HCT116 (cell line): ENCODE results near the gene TDRD12. TPM values are rescaled to one million over a fixed set of nuclear protein-coding genes. Genes with fewer than 3 reads are reported as not detected.

ENCODE experiments used
- ATAC-seq: fragments of 200-7000 bp; cut with Tn5 transposase; 2 replicates; pipeline ENCODE4 v1.9.1; 2020; ENCODE audit warnings: mild to moderate bottlenecking, moderate library complexity
- BruUV-seq: library from RNA; stranded (reverse); fragments of 400-500 nt; replicated peaks from 2 replicates; lab custom pipeline; 2021; lab: Mats Ljungman, UMichigan
- CTCF ChIA-PET: fragments of 300-600 bp; sonication (Branson Sonifier 250); formaldehyde crosslinking; loops from one replicate; lab custom pipeline; 2021; ENCODE audit warnings: antibody characterized with exemption; lab: Charles Lee
- POLR2A ChIA-PET: fragments of 300-600, 350-600 bp; sonication (Branson Sonifier 250); formaldehyde crosslinking; loops from one replicate; lab custom pipeline; 2021; ENCODE audit warnings: antibody characterized with exemption; lab: Charles Lee
- RAD21 ChIA-PET, 2 experiments: fragments of 300-600 bp; sonication (Branson Sonifier 250); formaldehyde crosslinking; loops; one replicate each; lab custom pipeline; 2023; ENCODE audit warnings: low total read pairs in 2 of 2; ENCODE audit not compliant: uncharacterized antibody in 2 of 2, unreplicated experiment in 2 of 2, low non-redundant PET in 1 of 2; lab: Charles Lee
- DNase-seq: peaks from one replicate; pipeline ENCODE4 v3.0.0-alpha.2; 2010; ENCODE audit warnings: low read depth, low spot score
- H2AFZ ChIP-seq: fragments of 200-600 bp; shearing (Covaris generic), sonication (generic); 2 replicates; pipeline ENCODE4 v1.6.1; 2017; ENCODE audit warnings: low read depth, mixed run types, mixed read lengths, antibody characterized with exemption, low read length; ENCODE audit not compliant: poor library complexity, severe bottlenecking
- H3K27ac ChIP-seq: 2 replicates; pipeline ENCODE4 v1.5.1; 2012; ENCODE audit warnings: low read depth, low read length
- H3K27me3 ChIP-seq: fragments of 200-600 bp; sonication (generic); 2 replicates; pipeline ENCODE4 v1.6.1; 2016; ENCODE audit warnings: mixed run types, low read length, mixed read lengths; ENCODE audit not compliant: insufficient read depth
- H3K36me3 ChIP-seq, 2 experiments: fragments of 200-500 bp in 1 of 2; fragments of 200-600 bp in 1 of 2; sonication (Bioruptor generic) in 1 of 2; sonication (generic) in 1 of 2; 2 replicates each; pipeline versions ENCODE4 v1.5.1 to v1.6.1; 2014 to 2016; ENCODE audit warnings: low read length in 2 of 2, inconsistent platforms in 1 of 2, mixed read lengths in 1 of 2, mixed run types in 1 of 2; ENCODE audit not compliant: insufficient read depth in 2 of 2, control insufficient read depth in 1 of 2
- H3K4me1 ChIP-seq, 2 experiments: fragments of 200-600 bp in 1 of 2; sonication (generic) in 1 of 2; 2 replicates each; pipeline versions ENCODE4 v1.5.1 to v1.6.1; 2012 to 2017; ENCODE audit warnings: low read length in 2 of 2, inconsistent platforms in 1 of 2, mild to moderate bottlenecking in 1 of 2, mixed read lengths in 1 of 2, mixed run types in 1 of 2, moderate library complexity in 1 of 2; ENCODE audit not compliant: insufficient read depth in 2 of 2, control insufficient read depth in 1 of 2
- H3K4me2 ChIP-seq: fragments of 200-600 bp; sonication (generic); 2 replicates; pipeline ENCODE4 v1.6.1; 2017; ENCODE audit warnings: mixed run types, low read length, mixed read lengths
- H3K4me3 ChIP-seq, 2 experiments: fragments of 200-600 bp in 1 of 2; sonication (generic) in 1 of 2; replicated peaks in 1 of 2; 2 replicates each; pipeline ENCODE4 v1.5.1; 2011 to 2016; ENCODE audit warnings: low read length in 2 of 2, control low read depth in 1 of 2, low read depth in 1 of 2, mild to moderate bottlenecking in 1 of 2, mixed read lengths in 1 of 2, mixed run types in 1 of 2
- H3K79me2 ChIP-seq: fragments of 200-600 bp; sonication (generic); 2 replicates; pipeline ENCODE4 v1.6.1; 2017; ENCODE audit warnings: mild to moderate bottlenecking, mixed run types, low read length, moderate library complexity, mixed read lengths; ENCODE audit not compliant: insufficient read depth
- H3K9ac ChIP-seq: fragments of 200-600 bp; sonication (generic); 2 replicates; pipeline ENCODE4 v1.6.1; 2016; ENCODE audit warnings: low read length, mixed read lengths
- H3K9me2 ChIP-seq: fragments of 200-600 bp; sonication (generic), shearing (Covaris generic); 2 replicates; pipeline ENCODE4 v1.6.1; 2017; ENCODE audit warnings: mixed run types, mild to moderate bottlenecking, moderate library complexity; ENCODE audit not compliant: insufficient read depth
- H3K9me3 ChIP-seq, 2 experiments: fragments of 200-500 bp in 1 of 2; fragments of 200-600 bp in 1 of 2; sonication (Bioruptor generic) in 1 of 2; sonication (generic) in 1 of 2; 2 replicates each; pipeline ENCODE4 v1.6.1; 2014 to 2017; ENCODE audit warnings: low read length in 2 of 2, mixed read lengths in 2 of 2, inconsistent platforms in 1 of 2, low read depth in 1 of 2, mild to moderate bottlenecking in 1 of 2, mixed run types in 1 of 2, moderate library complexity in 1 of 2; ENCODE audit not compliant: control insufficient read depth in 1 of 2, insufficient read depth in 1 of 2
- H4K20me1 ChIP-seq: fragments of 200-600 bp; sonication (generic), shearing (Covaris generic); 2 replicates; pipeline ENCODE4 v1.6.1; 2017; ENCODE audit warnings: mixed run types, mild to moderate bottlenecking, moderate library complexity; ENCODE audit not compliant: insufficient read depth
- JUND ChIP-seq: IDR thresholded peaks from 2 replicates; pipeline ENCODE4 v1.6.1; 2012
- YY1 ChIP-seq: IDR thresholded peaks from 2 replicates; pipeline ENCODE4 v1.6.1; 2011; ENCODE audit warnings: low read length, low read depth, moderate library complexity, mild to moderate bottlenecking; ENCODE audit not compliant: insufficient replicate concordance; ENCODE audit errors: extremely low read depth
- ZFX ChIP-seq: fragments of 450-650 bp; IDR thresholded peaks from 2 replicates; pipeline ENCODE4 v1.6.1; 2017
- intact Hi-C: fragments of 100-400 bp; cut with micrococcal nuclease; formaldehyde crosslinking; loops from 2 replicates; pipeline ENCODE4 v1.10.0; 2022
- total RNA-seq: library from RNA; stranded (reverse); gene quantifications from one replicate; pipeline ENCODE4 v1.2.1, GENCODE V29; 2021; ENCODE audit not compliant: unreplicated experiment
- TF ChIP-seq, protein P1 (sequence below): IDR thresholded peaks from 2 replicates; pipeline ENCODE4 v1.6.1; 2012
- TF ChIP-seq, protein P2 (sequence below), 3 experiments: fragments of 200-600 bp in 1 of 3; sonication (generic) in 1 of 3; IDR thresholded peaks in 2 of 3; conservative IDR thresholded peaks in 1 of 3; 2 replicates each; pipeline ENCODE4 v1.5.1; 2012 to 2017; ENCODE audit warnings: low read depth in 2 of 3, low read length in 2 of 3, antibody characterized with exemption in 1 of 3, borderline replicate concordance in 1 of 3, control low read depth in 1 of 3, mild to moderate bottlenecking in 1 of 3, mixed read lengths in 1 of 3, mixed run types in 1 of 3, moderate library complexity in 1 of 3; ENCODE audit not compliant: insufficient read depth in 1 of 3

Gene TDRD12
- total RNA-seq, 1 experiment from 2014 or later, result 0.30 TPM

DNA sequence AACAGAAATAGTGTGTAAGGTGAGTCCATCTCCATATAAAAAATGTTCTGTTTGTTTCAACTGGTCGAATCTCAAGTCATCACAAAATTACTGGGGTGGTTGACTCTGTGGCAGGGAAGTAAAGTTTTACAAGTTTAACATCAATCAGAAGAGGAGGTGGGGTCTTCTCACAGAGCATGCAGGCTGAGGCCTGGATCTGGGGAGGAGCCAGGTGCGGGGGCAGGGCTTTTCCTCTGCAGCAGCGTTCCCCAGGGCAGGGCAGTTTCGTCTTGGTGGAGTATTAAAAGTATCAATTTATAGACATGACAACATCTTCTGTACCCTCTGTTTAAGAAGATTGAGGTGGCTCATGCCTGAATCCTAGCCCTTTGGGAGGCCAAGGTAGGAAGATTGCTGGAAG is 81.2 kb downstream of the TDRD12 start:
- H3K27ac ChIP-seq, result no peak overlapping the region
- H3K36me3 ChIP-seq, result no peaks in the 10 kb centered on the region
- no peak overlapping the region for H3K9ac ChIP-seq
- no peak for ATAC-seq
- no peak overlapping the region for H3K4me2 ChIP-seq
- POLR2A ChIA-PET, result no interaction called here
- no peaks in the 10 kb centered on the region for H3K4me1 ChIP-seq
- TF ChIP-seq, protein P1, sequence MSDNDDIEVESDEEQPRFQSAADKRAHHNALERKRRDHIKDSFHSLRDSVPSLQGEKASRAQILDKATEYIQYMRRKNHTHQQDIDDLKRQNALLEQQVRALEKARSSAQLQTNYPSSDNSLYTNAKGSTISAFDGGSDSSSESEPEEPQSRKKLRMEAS, result no peak
- TF ChIP-seq ZFX, result no peak
- TF ChIP-seq YY1, result no peak
- TF ChIP-seq, all 23 proteins: peak for 0
- CTCF ChIA-PET, result no interaction called here
- H3K27me3 ChIP-seq, result no peaks in the 10 kb centered on the region
- no peaks in the 10 kb centered on the region for H3K9me3 ChIP-seq
- intact Hi-C loops, result no loop called here
- no peaks in the 10 kb centered on the region for H4K20me1 ChIP-seq
- H3K79me2 ChIP-seq, result no peaks in the 10 kb centered on the region
- no peaks in the 10 kb centered on the region for H3K9me2 ChIP-seq
- DNase-seq, result no peak
- RAD21 ChIA-PET, result no interaction called here
- H3K4me3 ChIP-seq, result no peak overlapping the region
- BruUV-seq, result no TSS peak
- H2AFZ ChIP-seq, result no peak overlapping the region

DNA sequence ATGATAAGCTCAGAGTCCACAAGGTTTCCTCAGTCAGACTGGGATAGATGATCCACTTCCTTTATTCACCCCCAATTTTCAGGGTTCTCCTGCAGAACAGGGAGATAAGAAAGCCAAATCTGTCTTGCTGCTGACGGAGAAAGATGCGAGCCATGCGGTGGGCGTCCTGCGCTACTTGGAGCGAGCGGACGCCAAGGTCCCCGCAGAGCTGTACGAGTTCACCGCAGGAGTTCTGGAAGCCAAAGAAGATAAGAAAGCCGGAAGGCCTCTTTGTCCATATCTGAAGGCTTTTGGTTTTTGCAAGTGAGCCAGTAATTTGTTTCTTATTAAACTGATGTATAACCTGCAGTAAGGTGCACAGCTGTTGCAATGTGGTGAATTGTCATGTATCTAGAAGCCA is 83.3 kb downstream of the TDRD12 start:
- no peak overlapping the region for H2AFZ ChIP-seq
- H3K4me2 ChIP-seq, result no peak overlapping the region
- no peaks in the 10 kb centered on the region for H3K9me3 ChIP-seq
- TF ChIP-seq, protein P1, result no peak
- TF ChIP-seq, protein P2, sequence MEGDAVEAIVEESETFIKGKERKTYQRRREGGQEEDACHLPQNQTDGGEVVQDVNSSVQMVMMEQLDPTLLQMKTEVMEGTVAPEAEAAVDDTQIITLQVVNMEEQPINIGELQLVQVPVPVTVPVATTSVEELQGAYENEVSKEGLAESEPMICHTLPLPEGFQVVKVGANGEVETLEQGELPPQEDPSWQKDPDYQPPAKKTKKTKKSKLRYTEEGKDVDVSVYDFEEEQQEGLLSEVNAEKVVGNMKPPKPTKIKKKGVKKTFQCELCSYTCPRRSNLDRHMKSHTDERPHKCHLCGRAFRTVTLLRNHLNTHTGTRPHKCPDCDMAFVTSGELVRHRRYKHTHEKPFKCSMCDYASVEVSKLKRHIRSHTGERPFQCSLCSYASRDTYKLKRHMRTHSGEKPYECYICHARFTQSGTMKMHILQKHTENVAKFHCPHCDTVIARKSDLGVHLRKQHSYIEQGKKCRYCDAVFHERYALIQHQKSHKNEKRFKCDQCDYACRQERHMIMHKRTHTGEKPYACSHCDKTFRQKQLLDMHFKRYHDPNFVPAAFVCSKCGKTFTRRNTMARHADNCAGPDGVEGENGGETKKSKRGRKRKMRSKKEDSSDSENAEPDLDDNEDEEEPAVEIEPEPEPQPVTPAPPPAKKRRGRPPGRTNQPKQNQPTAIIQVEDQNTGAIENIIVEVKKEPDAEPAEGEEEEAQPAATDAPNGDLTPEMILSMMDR (IDR thresholded peaks at IDR 0.05 in 2 of 3, conservative IDR thresholded peaks at IDR 0.05 in 1 of 3; ENCODE audit: borderline replicate concordance in 1 of 3, insufficient read depth in 1 of 3, low read depth in 2 of 3, low read length in 2 of 3), result no peak
- no peak for TF ChIP-seq JUND
- TF ChIP-seq YY1, result no peak
- no peaks in the 10 kb centered on the region for H3K27me3 ChIP-seq
- no peaks in the 10 kb centered on the region for H3K9me2 ChIP-seq
- no peak overlapping the region for H3K9ac ChIP-seq
- no peaks in the 10 kb centered on the region for H3K79me2 ChIP-seq
- RAD21 ChIA-PET, result no interaction called here
- intact Hi-C loops, result no loop called here
- BruUV-seq, result no TSS peak
- no peaks in the 10 kb centered on the region for H3K36me3 ChIP-seq
- POLR2A ChIA-PET, result no interaction called here
- ATAC-seq, result no peak
- no peak overlapping the region for H3K27ac ChIP-seq
- no peaks in the 10 kb centered on the region for H4K20me1 ChIP-seq
- DNase-seq, result no peak
- H3K4me3 ChIP-seq, result no peak overlapping the region
- CTCF ChIA-PET, result no interaction called here
- no peaks in the 10 kb centered on the region for H3K4me1 ChIP-seq
